SK-N-SH treated with all-trans-retinoic acid at 6 μM for 48 hours (cell line): ENCODE results near the gene ATP1A3.

Source experiments
- ATAC-seq: fragments of 200-7000 bp; cut with Tn5 transposase; 3 replicates; pipeline ENCODE4 v1.9.1; 2020; ENCODE audit warnings: mild to moderate bottlenecking, moderate library complexity
- ARNTL ChIP-seq: fragments of 450-650 bp; formaldehyde crosslinking; IDR thresholded peaks from 2 replicates; pipeline ENCODE4 v1.5.0; 2020; ENCODE audit warnings: low read depth, mild to moderate bottlenecking, moderate library complexity, borderline replicate concordance
- BACH2 ChIP-seq: fragments of 250-450 bp; sonication (Bioruptor Pico); IDR thresholded peaks from 2 replicates; pipeline ENCODE4 v1.9.0; 2021; ENCODE audit warnings: mild to moderate bottlenecking, borderline replicate concordance
- CREB5 ChIP-seq: fragments of 250-450 bp; sonication (Bioruptor Pico); IDR thresholded peaks from 2 replicates; pipeline ENCODE4 v1.5.1; 2020; ENCODE audit warnings: low read depth, mild to moderate bottlenecking, moderate library complexity
- CSDC2 ChIP-seq: fragments of 250-450 bp; sonication (Bioruptor Pico); IDR thresholded peaks from 2 replicates; pipeline ENCODE4 v1.5.0; 2020; ENCODE audit warnings: mild to moderate bottlenecking, moderate library complexity
- CSRNP3 ChIP-seq: fragments of 250-450 bp; sonication (Bioruptor Pico); IDR thresholded peaks from 2 replicates; pipeline ENCODE4 v1.5.1; 2021; ENCODE audit warnings: mild to moderate bottlenecking, moderate library complexity
- ESRRG ChIP-seq: fragments of 250-450 bp; sonication (Bioruptor Pico); IDR thresholded peaks from 2 replicates; pipeline ENCODE4 v1.6.1; 2021; ENCODE audit warnings: mild to moderate bottlenecking
- GLIS3 ChIP-seq: fragments of 250-450 bp; sonication (Bioruptor Pico); IDR thresholded peaks from 2 replicates; pipeline ENCODE4 v1.5.0; 2020; ENCODE audit warnings: mild to moderate bottlenecking, moderate library complexity
- OSR1 ChIP-seq: fragments of 250-450 bp; sonication (Bioruptor Pico); IDR thresholded peaks from 2 replicates; pipeline ENCODE4 v1.8.0; 2022; ENCODE audit warnings: moderate library complexity, mild to moderate bottlenecking, inconsistent platforms
- PATZ1 ChIP-seq: fragments of 250-450 bp; sonication (Bioruptor Pico); IDR thresholded peaks from 2 replicates; pipeline ENCODE4 v1.8.0; 2020; ENCODE audit warnings: mild to moderate bottlenecking, moderate library complexity, borderline replicate concordance
- POU6F1 ChIP-seq: fragments of 250-450 bp; sonication (Bioruptor Pico); IDR thresholded peaks from 2 replicates; pipeline ENCODE4 v1.8.0; 2021; ENCODE audit warnings: low read depth, mild to moderate bottlenecking, moderate library complexity, borderline replicate concordance
- PPARA ChIP-seq: fragments of 250-450 bp; sonication (Bioruptor Pico); IDR thresholded peaks from 2 replicates; pipeline ENCODE4 v1.5.0; 2020; ENCODE audit warnings: mild to moderate bottlenecking, borderline replicate concordance
- RARB ChIP-seq: fragments of 250-450 bp; sonication (Bioruptor Pico); IDR thresholded peaks from 2 replicates; pipeline ENCODE4 v1.8.0; 2021; ENCODE audit warnings: mild to moderate bottlenecking, moderate library complexity
- SNAI2 ChIP-seq: fragments of 250-450 bp; sonication (Bioruptor Pico); IDR thresholded peaks from 2 replicates; pipeline ENCODE4 v1.5.0; 2020; ENCODE audit warnings: mild to moderate bottlenecking, moderate library complexity
- TCF4 ChIP-seq: fragments of 250-450 bp; sonication (Bioruptor Pico); IDR thresholded peaks from 2 replicates; pipeline ENCODE4 v1.8.0; 2021; ENCODE audit warnings: mild to moderate bottlenecking, moderate library complexity, borderline replicate concordance
- TOX ChIP-seq: fragments of 250-450 bp; sonication (Bioruptor Pico); IDR thresholded peaks from 2 replicates; pipeline ENCODE4 v1.8.0; 2021; ENCODE audit warnings: mild to moderate bottlenecking, moderate library complexity, borderline replicate concordance
- TSHZ2 ChIP-seq: fragments of 250-450 bp; sonication (Bioruptor Pico); IDR thresholded peaks from 2 replicates; pipeline ENCODE4 v1.5.0; 2020; ENCODE audit warnings: mild to moderate bottlenecking, moderate library complexity
- ZFP3 ChIP-seq: fragments of 250-450 bp; sonication (Bioruptor Pico); IDR thresholded peaks from 2 replicates; pipeline ENCODE4 v1.5.0; 2020; ENCODE audit warnings: mild to moderate bottlenecking, moderate library complexity
- ZFP30 ChIP-seq: fragments of 450-650 bp; formaldehyde crosslinking; IDR thresholded peaks from 2 replicates; pipeline ENCODE4 v1.5.0; 2022; ENCODE audit warnings: mild to moderate bottlenecking, moderate library complexity
- ZNF565 ChIP-seq: fragments of 450-650 bp; formaldehyde crosslinking; conservative IDR thresholded peaks from 2 replicates; pipeline ENCODE4 v1.5.0; 2020; ENCODE audit warnings: low read depth, mild to moderate bottlenecking, moderate library complexity
- ZNF70 ChIP-seq: fragments of 450-650 bp; formaldehyde crosslinking; IDR thresholded peaks from 2 replicates; pipeline ENCODE4 v1.5.0; 2020; ENCODE audit warnings: mild to moderate bottlenecking, moderate library complexity
- ZNF8 ChIP-seq: fragments of 450-650 bp; formaldehyde crosslinking; IDR thresholded peaks from 2 replicates; pipeline ENCODE4 v1.5.0; 2020; ENCODE audit warnings: mild to moderate bottlenecking, moderate library complexity

ATP1A3 gene

GRCh38 chr19:41965106-41965505 is 28.9 kb downstream of the ATP1A3 start:
- ATAC-seq: no peak
- TF ChIP-seq BACH2 (no peak), ZNF565 (no peak), ESRRG (CRISPR knock-in tag) (no peak), CSRNP3 (CRISPR knock-in tag) (no peak), CREB5 (CRISPR knock-in tag) (no peak), ZFP30 (no peak), PPARA (CRISPR knock-in tag) (no peak), TCF4 (CRISPR knock-in tag) (no peak), TOX (CRISPR knock-in tag) (no peak), SNAI2 (CRISPR knock-in tag) (no peak), GLIS3 (CRISPR knock-in tag) (no peak), CSDC2 (CRISPR knock-in tag) (no peak), RARB (CRISPR knock-in tag) (no peak), ZNF8 (CRISPR knock-in tag) (no peak), PATZ1 (CRISPR knock-in tag) (no peak), ZNF70 (CRISPR knock-in tag) (no peak), POU6F1 (CRISPR knock-in tag) (no peak), OSR1 (CRISPR knock-in tag) (no peak), TSHZ2 (CRISPR knock-in tag) (no peak), ARNTL (CRISPR knock-in tag) (no peak)

- TF ChIP-seq ESRRG (CRISPR knock-in tag) (no peak), BACH2 (no peak), CSDC2 (CRISPR knock-in tag) (no peak), POU6F1 (CRISPR knock-in tag) (no peak), GLIS3 (CRISPR knock-in tag) (no peak), PATZ1 (CRISPR knock-in tag) (no peak), ZNF565 (no peak), TOX (CRISPR knock-in tag) (no peak), ZFP3 (no peak)
Observed at GRCh38 chr19:41960973-41961372, 33.1 kb downstream of the ATP1A3 start.

More at GRCh38 chr19:41960973-41961372, 33.1 kb downstream of the ATP1A3 start:
- no peak for ATAC-seq
